Gastrocnemius medialis (tissue), 4 donors: ENCODE measurements around the gene PDIA4.

Source experiments
- CTCF ChIP-seq, 5 experiments: fragments of 450-650 bp in 3 of 5; fragments of 200-600 bp in 2 of 5; sonication (generic) in 2 of 5; IDR thresholded peaks in 4 of 5; conservative IDR thresholded peaks in 1 of 5; 1 replicate in 4 of 5; 2 replicates in 1 of 5; pipeline ENCODE4 v1.5.1; 2016 to 2019; ENCODE audit warnings: antibody characterized with exemption in 5 of 5, mild to moderate bottlenecking in 3 of 5, moderate library complexity in 3 of 5
- POLR2A ChIP-seq, 2 donors: fragments of 450-650 bp; IDR thresholded peaks; one replicate each; pipeline ENCODE4 v1.6.1; 2017; ENCODE audit warnings: antibody characterized with exemption in 2 of 2, mild to moderate bottlenecking in 2 of 2, moderate library complexity in 2 of 2

- TF ChIP-seq CTCF (IDR thresholded peaks at IDR 0.05 in 4 of 5, conservative IDR thresholded peaks at IDR 0.05 in 1 of 5) = no peak
- TF ChIP-seq POLR2A (IDR thresholded peaks at IDR 0.05) = no peak
Observed at GRCh38 chr7:149001427-149002068, 26.8 kb downstream of the PDIA4 start.
